Body of pancreas (tissue), 4 donors: ENCODE data around the gene NEK10. TPM values are rescaled to one million over a fixed set of nuclear protein-coding genes. Genes with fewer than 3 reads are reported as not detected.

Source experiments
- ATAC-seq: fragments of 150-250 bp; one replicate; pipeline ENCODE4 v1.9.1; 2016
- DNase-seq, 4 donors: peaks; one replicate each; pipeline ENCODE4 v3.0.0-alpha.2; 2019
- H3K27ac ChIP-seq, 4 donors: fragments of 200-600 bp; sonication (generic); 1 replicate in 3 of 4; 2 replicates in 1 of 4; pipeline versions ENCODE4 v1.5.1 to v1.6.1; 2016 to 2019; ENCODE audit warnings: mild to moderate bottlenecking in 1 of 4, mixed read lengths in 1 of 4, moderate library complexity in 1 of 4
- H3K27me3 ChIP-seq, 2 donors: fragments of 200-600 bp; sonication (generic); one replicate each; pipeline ENCODE4 v1.6.0; 2016; ENCODE audit warnings: mild to moderate bottlenecking in 1 of 2
- H3K36me3 ChIP-seq, 2 donors: fragments of 200-600 bp; sonication (generic); replicated peaks in 1 of 2; 2 replicates each; pipeline ENCODE4 v1.5.1; 2016; ENCODE audit warnings: low read depth in 2 of 2; ENCODE audit not compliant: insufficient read depth in 1 of 2
- H3K4me1 ChIP-seq: fragments of 200-600 bp; sonication (generic); one replicate; pipeline ENCODE4 v1.6.0; 2016
- H3K4me3 ChIP-seq, 2 donors: fragments of 200-600 bp; sonication (generic); 1 replicate in 1 of 2; 2 replicates in 1 of 2; pipeline ENCODE4 v1.5.1; 2016 to 2019
- H3K9me3 ChIP-seq, 3 donors: fragments of 200-600 bp; sonication (generic); 1 replicate in 2 of 3; 2 replicates in 1 of 3; pipeline ENCODE4 v1.5.1; 2016
- CTCF ChIP-seq, 7 experiments: fragments of 450-650 bp in 4 of 7; fragments of 200-600 bp in 3 of 7; sonication (generic) in 3 of 7; IDR thresholded peaks; one replicate each; pipeline ENCODE4 v1.5.1; 2016 to 2019; ENCODE audit warnings: antibody characterized with exemption in 7 of 7
- POLR2A ChIP-seq, 3 donors: fragments of 450-650 bp; IDR thresholded peaks; one replicate each; pipeline ENCODE4 v1.6.1; 2016; ENCODE audit warnings: antibody characterized with exemption in 3 of 3, mild to moderate bottlenecking in 2 of 3
- WGBS, 2 donors: methylation state at CpG; one replicate each; pipeline ENCODE4 v1.1.5; 2017; 5-methylcytosine and 5-hydroxymethylcytosine counted together
- intact Hi-C: fragments of 100-400 bp; cut with DNase I; formaldehyde crosslinking; loops from one replicate; pipeline ENCODE4 v1.15.1; 2023
- small RNA-seq: library from RNA; depleted of rRNA; stranded (forward); fragments of <200 nt; gene quantifications from one replicate; pipeline ENCODE3, GENCODE V24; 2016
- total RNA-seq, 2 donors: library from RNA; depleted of rRNA; stranded (reverse); fragments of >200 nt; gene quantifications; one replicate each; pipeline ENCODE4 v1.1.0, GENCODE V29; 2016

NEK10 gene
- total RNA-seq, 2 donors from 2014 or later = 0.33 to 0.78 TPM

GRCh38 chr3:27072810-27073651, 296.2 kb downstream of the NEK10 start:
- H3K4me1 ChIP-seq = no peaks in the 10 kb centered on the region
- ATAC-seq (no peak), DNase-seq (no peak)
- intact Hi-C loops = no loop called here
- WGBS, 2 donors = 46 to 54% methylated on average over 8 of the region's 8 CpGs
- H3K36me3 ChIP-seq = no peaks in the 10 kb centered on the region
- H3K9me3 ChIP-seq = no peaks in the 10 kb centered on the region
- no peak for TF ChIP-seq POLR2A (IDR thresholded peaks at IDR 0.05)
- no peak for TF ChIP-seq CTCF (IDR thresholded peaks at IDR 0.05)
- H3K27me3 ChIP-seq = no peaks in the 10 kb centered on the region
- no peak overlapping the region for H3K4me3 ChIP-seq
- H3K27ac ChIP-seq = no peak overlapping the region

- no peak overlapping the region for H3K4me3 ChIP-seq
- DNase-seq = no peak
- H3K36me3 ChIP-seq = no peaks in the 10 kb centered on the region
- no peaks in the 10 kb centered on the region for H3K4me1 ChIP-seq
- TF ChIP-seq CTCF (IDR thresholded peaks at IDR 0.05) (no peak), POLR2A (IDR thresholded peaks at IDR 0.05) (no peak)
- ATAC-seq = no peak
- intact Hi-C loops = no loop called here
- H3K27me3 ChIP-seq = no peaks in the 10 kb centered on the region
- H3K27ac ChIP-seq = no peak overlapping the region
- no peaks in the 10 kb centered on the region for H3K9me3 ChIP-seq
- WGBS, 2 donors = 33 to 38% methylated on average over 2 of the region's 2 CpGs
Observed at GRCh38 chr3:27060336-27060735, 308.8 kb downstream of the NEK10 start.

Small RNAs within 50 kb of the gene (small RNA-seq; reads per million reads assigned to genes)
- gene MINOS1P3 (not detected), gene RNU6-342P (not detected)

Other genes with a start within 250 kb of the NEK10 start
- gene SLC4A7, start 115.0 kb upstream of the NEK10 start, total RNA-seq = 10 to 100 TPM; 10.1 to 12.9 TPM